HG03045 (cell line): Measurements from ENCODE around the gene BCAS3.
"Not testable (repeated sequence)": the region's sequence is repeated elsewhere in the genome, so short reads cannot be mapped to it uniquely, and the experiment has no call there.

Experiments used
- ATAC-seq: cut with Tn5 transposase; IDR thresholded peaks from one replicate; pipeline ENCODE4 v1.9.1; 2021; ENCODE audit warnings: mild to moderate bottlenecking, moderate library complexity; ENCODE audit not compliant: unreplicated experiment

The BCAS3 gene

GRCh38 chr17:60744355-60744966 lies 66.8 kb downstream of the BCAS3 start:
- no peak for ATAC-seq

- no peak for ATAC-seq
These were observed 67.9 kb downstream of the BCAS3 start for GRCh38 chr17:60745544-60745943.

- ATAC-seq = no peak
These were observed 69.6 kb downstream of the BCAS3 start for GRCh38 chr17:60747069-60747808.

GRCh38 chr17:60748204-60748603 lies 70.6 kb downstream of the BCAS3 start:
- ATAC-seq = no peak

- ATAC-seq = no peak
These were observed 71.4 kb downstream of the BCAS3 start for GRCh38 chr17:60749050-60749449.

GRCh38 chr17:60749708-60750107 lies 72.1 kb downstream of the BCAS3 start:
- no peak for ATAC-seq

GRCh38 chr17:60750640-60751039 lies 73.0 kb downstream of the BCAS3 start:
- no peak for ATAC-seq

- ATAC-seq = no peak
These were observed 74.2 kb downstream of the BCAS3 start for GRCh38 chr17:60751884-60752283.

DNA sequence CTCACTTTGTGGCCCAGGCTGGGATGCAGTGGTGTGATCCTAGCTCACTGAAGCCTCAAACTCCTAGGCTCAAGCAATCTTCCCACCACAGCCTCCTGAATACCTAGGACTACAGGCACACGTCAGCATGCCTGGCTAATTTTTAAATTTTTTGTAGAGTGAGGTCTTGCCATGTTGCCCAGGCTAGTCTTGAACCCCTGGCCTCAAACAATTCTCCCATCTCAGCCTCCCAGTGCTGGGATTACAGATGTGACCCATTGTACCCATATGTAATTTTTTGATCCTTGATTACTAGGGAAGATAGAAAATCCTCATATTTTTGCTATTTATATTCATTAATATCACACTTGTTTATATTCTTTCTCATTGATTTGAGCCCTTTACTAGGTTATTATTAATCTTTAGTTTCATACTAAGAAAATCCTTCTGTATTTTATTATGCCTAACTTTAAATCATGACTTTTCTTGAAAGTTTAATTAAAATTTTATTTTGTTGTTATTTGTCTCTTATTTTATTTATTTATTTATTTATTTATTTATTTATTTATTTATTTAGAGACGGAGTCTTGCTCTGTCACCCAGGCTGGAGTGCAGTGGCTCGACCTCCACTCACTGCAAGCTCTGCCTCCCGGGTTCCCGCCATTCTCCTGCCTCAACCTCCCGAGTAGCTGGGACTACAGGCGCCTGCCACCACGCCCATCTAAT lies 75.4 kb downstream of the BCAS3 start:
- ATAC-seq = no peak

GRCh38 chr17:60754057-60754604 lies 76.5 kb downstream of the BCAS3 start:
- ATAC-seq = no peak

- not testable (repeated sequence) for ATAC-seq
These were observed 79.1 kb downstream of the BCAS3 start for GRCh38 chr17:60756798-60757197.

- no peak for ATAC-seq
These were observed 79.8 kb downstream of the BCAS3 start for GRCh38 chr17:60757437-60757836.

GRCh38 chr17:60759756-60760155 lies 82.1 kb downstream of the BCAS3 start:
- no peak for ATAC-seq

- not testable (repeated sequence) for ATAC-seq
These were observed 83.7 kb downstream of the BCAS3 start for GRCh38 chr17:60761301-60761700.

GRCh38 chr17:60766778-60767190 lies 89.1 kb downstream of the BCAS3 start:
- ATAC-seq = no peak

- no peak for ATAC-seq
These were observed 90.2 kb downstream of the BCAS3 start for GRCh38 chr17:60767744-60768308.

DNA sequence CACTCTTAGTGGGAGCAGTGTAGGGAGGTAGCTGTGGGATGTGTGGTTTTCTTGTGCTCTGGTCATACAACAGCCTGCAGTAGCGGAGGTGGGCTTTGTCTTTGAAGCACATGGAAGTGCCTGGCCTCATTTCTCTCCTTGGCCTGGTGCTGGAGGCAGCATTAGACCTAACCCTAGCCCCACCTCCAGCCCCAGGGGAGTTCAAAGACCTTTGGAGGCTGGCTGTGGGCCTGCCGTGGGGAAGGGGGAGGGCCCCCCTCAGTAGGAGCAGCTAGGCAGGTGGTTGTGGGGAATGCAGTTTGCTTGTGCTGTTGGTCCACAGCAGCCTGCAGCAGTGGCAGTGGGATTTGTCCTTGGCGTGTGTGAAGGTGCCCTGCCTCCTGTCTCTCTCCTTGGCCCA lies 91.7 kb downstream of the BCAS3 start:
- ATAC-seq = no peak

GRCh38 chr17:60770946-60771422 lies 93.3 kb downstream of the BCAS3 start:
- ATAC-seq = no peak

GRCh38 chr17:60771621-60772020 lies 94.0 kb downstream of the BCAS3 start:
- ATAC-seq = not testable (repeated sequence)

GRCh38 chr17:60773552-60773951 lies 95.9 kb downstream of the BCAS3 start:
- no peak for ATAC-seq

DNA sequence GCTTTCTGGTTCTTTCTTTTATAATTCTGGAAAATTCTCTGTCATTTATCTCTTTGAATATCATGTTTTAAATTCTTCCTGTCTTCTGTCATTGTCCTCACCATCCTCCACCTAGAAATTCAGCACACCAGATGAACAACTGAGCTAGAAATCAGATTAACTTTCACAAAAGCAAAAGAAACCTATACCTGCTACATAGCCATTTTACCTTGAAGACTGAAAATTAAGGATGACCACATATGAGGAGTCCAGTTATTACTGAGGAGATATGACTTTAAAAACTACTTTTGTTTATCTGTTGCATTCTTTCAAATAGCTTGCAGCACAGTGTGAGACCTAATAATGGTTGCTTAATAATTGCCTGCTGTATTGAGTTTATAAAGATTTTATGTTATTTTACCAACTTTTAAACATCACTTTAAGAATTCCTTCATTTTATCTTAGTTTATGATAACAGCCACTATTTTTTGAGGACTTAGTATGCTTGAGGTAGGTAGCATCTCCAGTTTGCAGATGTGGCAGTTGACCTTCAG lies 104.3 kb downstream of the BCAS3 start:
- ATAC-seq = no peak
